Measurements from ENCODE around the gene TBC1D23.
"Not testable (repeated sequence)": the region's sequence is repeated elsewhere in the genome, so short reads cannot be mapped to it uniquely, and the experiment has no call there.

TBC1D23 gene

GRCh38 chr3:100271522-100271921, 10.7 kb downstream of the TBC1D23 start:
- Histone ChIP-seq H3K9ac (ENCODE audit: low read depth, low read length) (no peak overlapping the region), H3K9me3 (ENCODE audit: control insufficient read depth, insufficient read depth, low read length) (no peaks in the 10 kb centered on the region), H3K27me3 (ENCODE audit: control insufficient read depth, insufficient read depth, low read length) (no peaks in the 10 kb centered on the region), H3K36me3 (ENCODE audit: control insufficient read depth, insufficient read depth, low read length) (no peaks in the 10 kb centered on the region), H3K4me3 (ENCODE audit: low read depth, low read length) (no peak overlapping the region), H3K4me1 (ENCODE audit: control insufficient read depth, insufficient read depth, low read length) (peaks cover 27% of the 10 kb centered on the region)

- H3K9ac ChIP-seq (ENCODE audit: low read depth, low read length); H3K36me3 ChIP-seq (ENCODE audit: control insufficient read depth, insufficient read depth, low read length); H3K27me3 ChIP-seq (ENCODE audit: control insufficient read depth, insufficient read depth, low read length); H3K9me3 ChIP-seq (ENCODE audit: control insufficient read depth, insufficient read depth, low read length); H3K4me3 ChIP-seq (ENCODE audit: low read depth, low read length): not testable (repeated sequence)
- peaks cover 42% of the 10 kb centered on the region for H3K4me1 ChIP-seq (ENCODE audit: control insufficient read depth, insufficient read depth, low read length)
Measured at GRCh38 chr3:100272797-100273611, 12.2 kb downstream of the TBC1D23 start.

- Histone ChIP-seq H3K9me3 (ENCODE audit: control insufficient read depth, insufficient read depth, low read length) (no peaks in the 10 kb centered on the region), H3K36me3 (ENCODE audit: control insufficient read depth, insufficient read depth, low read length) (no peaks in the 10 kb centered on the region), H3K4me1 (ENCODE audit: control insufficient read depth, insufficient read depth, low read length) (peaks cover 42% of the 10 kb centered on the region), H3K4me3 (ENCODE audit: low read depth, low read length) (no peak overlapping the region), H3K9ac (ENCODE audit: low read depth, low read length) (no peak overlapping the region), H3K27me3 (ENCODE audit: control insufficient read depth, insufficient read depth, low read length) (no peaks in the 10 kb centered on the region)
Measured at GRCh38 chr3:100274361-100274760, 13.6 kb downstream of the TBC1D23 start.

GRCh38 chr3:100277255-100277800, 16.5 kb downstream of the TBC1D23 start:
- no peak overlapping the region for H3K9ac ChIP-seq (ENCODE audit: low read depth, low read length)
- peaks cover 23% of the 10 kb centered on the region for H3K4me1 ChIP-seq (ENCODE audit: control insufficient read depth, insufficient read depth, low read length)
- H3K27me3 ChIP-seq (ENCODE audit: control insufficient read depth, insufficient read depth, low read length) = no peaks in the 10 kb centered on the region
- no peak overlapping the region for H3K4me3 ChIP-seq (ENCODE audit: low read depth, low read length)
- H3K9me3 ChIP-seq (ENCODE audit: control insufficient read depth, insufficient read depth, low read length) = no peaks in the 10 kb centered on the region
- H3K36me3 ChIP-seq (ENCODE audit: control insufficient read depth, insufficient read depth, low read length) = peaks cover 4% of the 10 kb centered on the region

- H3K27me3 ChIP-seq (ENCODE audit: control insufficient read depth, insufficient read depth, low read length) = no peaks in the 10 kb centered on the region
- peaks cover 18% of the 10 kb centered on the region for H3K4me1 ChIP-seq (ENCODE audit: control insufficient read depth, insufficient read depth, low read length)
- H3K9ac ChIP-seq (ENCODE audit: low read depth, low read length) = no peak overlapping the region
- no peaks in the 10 kb centered on the region for H3K9me3 ChIP-seq (ENCODE audit: control insufficient read depth, insufficient read depth, low read length)
- H3K4me3 ChIP-seq (ENCODE audit: low read depth, low read length) = no peak overlapping the region
- H3K36me3 ChIP-seq (ENCODE audit: control insufficient read depth, insufficient read depth, low read length) = peaks cover 10% of the 10 kb centered on the region
Measured at GRCh38 chr3:100278910-100279309, 18.1 kb downstream of the TBC1D23 start.

- H3K36me3 ChIP-seq (ENCODE audit: control insufficient read depth, insufficient read depth, low read length) = peaks cover 22% of the 10 kb centered on the region
- H3K9me3 ChIP-seq (ENCODE audit: control insufficient read depth, insufficient read depth, low read length) = no peaks in the 10 kb centered on the region
- no peaks in the 10 kb centered on the region for H3K4me1 ChIP-seq (ENCODE audit: control insufficient read depth, insufficient read depth, low read length)
- no peaks in the 10 kb centered on the region for H3K27me3 ChIP-seq (ENCODE audit: control insufficient read depth, insufficient read depth, low read length)
- no peak overlapping the region for H3K4me3 ChIP-seq (ENCODE audit: low read depth, low read length)
- no peak overlapping the region for H3K9ac ChIP-seq (ENCODE audit: low read depth, low read length)
Measured at GRCh38 chr3:100288288-100288894, 27.6 kb downstream of the TBC1D23 start.

- Histone ChIP-seq H3K9ac (ENCODE audit: low read depth, low read length) (no peak overlapping the region), H3K36me3 (ENCODE audit: control insufficient read depth, insufficient read depth, low read length) (peaks cover 21% of the 10 kb centered on the region), H3K9me3 (ENCODE audit: control insufficient read depth, insufficient read depth, low read length) (no peaks in the 10 kb centered on the region), H3K4me3 (ENCODE audit: low read depth, low read length) (no peak overlapping the region), H3K27me3 (ENCODE audit: control insufficient read depth, insufficient read depth, low read length) (no peaks in the 10 kb centered on the region), H3K4me1 (ENCODE audit: control insufficient read depth, insufficient read depth, low read length) (no peaks in the 10 kb centered on the region)
Measured at GRCh38 chr3:100289339-100289738, 28.5 kb downstream of the TBC1D23 start.

GRCh38 chr3:100295089-100295488, 34.3 kb downstream of the TBC1D23 start:
- H3K4me1 ChIP-seq (ENCODE audit: control insufficient read depth, insufficient read depth, low read length) = no peaks in the 10 kb centered on the region
- H3K9ac ChIP-seq (ENCODE audit: low read depth, low read length) = no peak overlapping the region
- no peaks in the 10 kb centered on the region for H3K9me3 ChIP-seq (ENCODE audit: control insufficient read depth, insufficient read depth, low read length)
- no peaks in the 10 kb centered on the region for H3K36me3 ChIP-seq (ENCODE audit: control insufficient read depth, insufficient read depth, low read length)
- H3K27me3 ChIP-seq (ENCODE audit: control insufficient read depth, insufficient read depth, low read length) = no peaks in the 10 kb centered on the region
- no peak overlapping the region for H3K4me3 ChIP-seq (ENCODE audit: low read depth, low read length)

GRCh38 chr3:100297784-100298183, 37.0 kb downstream of the TBC1D23 start:
- no peaks in the 10 kb centered on the region for H3K4me1 ChIP-seq (ENCODE audit: control insufficient read depth, insufficient read depth, low read length)
- H3K4me3 ChIP-seq (ENCODE audit: low read depth, low read length) = no peak overlapping the region
- no peaks in the 10 kb centered on the region for H3K27me3 ChIP-seq (ENCODE audit: control insufficient read depth, insufficient read depth, low read length)
- H3K9me3 ChIP-seq (ENCODE audit: control insufficient read depth, insufficient read depth, low read length) = no peaks in the 10 kb centered on the region
- peaks cover 3% of the 10 kb centered on the region for H3K36me3 ChIP-seq (ENCODE audit: control insufficient read depth, insufficient read depth, low read length)
- no peak overlapping the region for H3K9ac ChIP-seq (ENCODE audit: low read depth, low read length)

GRCh38 chr3:100299016-100299415, 38.2 kb downstream of the TBC1D23 start:
- peaks cover 5% of the 10 kb centered on the region for H3K36me3 ChIP-seq (ENCODE audit: control insufficient read depth, insufficient read depth, low read length)
- no peaks in the 10 kb centered on the region for H3K27me3 ChIP-seq (ENCODE audit: control insufficient read depth, insufficient read depth, low read length)
- no peak overlapping the region for H3K4me3 ChIP-seq (ENCODE audit: low read depth, low read length)
- H3K4me1 ChIP-seq (ENCODE audit: control insufficient read depth, insufficient read depth, low read length) = no peaks in the 10 kb centered on the region
- H3K9ac ChIP-seq (ENCODE audit: low read depth, low read length) = no peak overlapping the region
- H3K9me3 ChIP-seq (ENCODE audit: control insufficient read depth, insufficient read depth, low read length) = no peaks in the 10 kb centered on the region

- H3K4me1 ChIP-seq (ENCODE audit: control insufficient read depth, insufficient read depth, low read length) = no peaks in the 10 kb centered on the region
Measured at GRCh38 chr3:100306695-100307094, 45.9 kb downstream of the TBC1D23 start.

More at GRCh38 chr3:100306695-100307094, 45.9 kb downstream of the TBC1D23 start:
- Histone ChIP-seq H3K27me3 (ENCODE audit: control insufficient read depth, insufficient read depth, low read length) (no peaks in the 10 kb centered on the region), H3K4me3 (ENCODE audit: low read depth, low read length) (no peak overlapping the region), H3K9me3 (ENCODE audit: control insufficient read depth, insufficient read depth, low read length) (no peaks in the 10 kb centered on the region), H3K36me3 (ENCODE audit: control insufficient read depth, insufficient read depth, low read length) (peaks cover 9% of the 10 kb centered on the region), H3K9ac (ENCODE audit: low read depth, low read length) (no peak overlapping the region)

All from iPS-15b (cell line).